AG08395 (cell line): Measurements from ENCODE around the gene CPNE4.
"Not testable (repeated sequence)": the region's sequence is repeated elsewhere in the genome, so short reads cannot be mapped to it uniquely, and the experiment has no call there.

ENCODE experiments used
- DNase-seq: peaks from one replicate; pipeline ENCODE4 v3.0.0; 2012; ENCODE audit warnings: mixed read lengths, low spot score

CPNE4 gene

GRCh38 chr3:131957980-131958379 lies 76.8 kb downstream of the CPNE4 start:
- DNase-seq = no peak

GRCh38 chr3:131957511-131957910 lies 77.3 kb downstream of the CPNE4 start:
- no peak for DNase-seq

- DNase-seq = no peak
Measured at GRCh38 chr3:131948806-131949205, 86.0 kb downstream of the CPNE4 start.

- no peak for DNase-seq
Measured at GRCh38 chr3:131944676-131945075, 90.1 kb downstream of the CPNE4 start.

GRCh38 chr3:131933665-131934064 lies 101.1 kb downstream of the CPNE4 start:
- no peak for DNase-seq

GRCh38 chr3:131928593-131928992 lies 106.2 kb downstream of the CPNE4 start:
- DNase-seq = no peak

GRCh38 chr3:131925571-131925970 lies 109.2 kb downstream of the CPNE4 start:
- no peak for DNase-seq

GRCh38 chr3:131922356-131922755 lies 112.5 kb downstream of the CPNE4 start:
- DNase-seq = peak; percentile 15

- DNase-seq = peak; percentile 17
Measured at GRCh38 chr3:131917006-131917405, 117.8 kb downstream of the CPNE4 start.

- DNase-seq = no peak
Measured at GRCh38 chr3:131914090-131914691, 120.6 kb downstream of the CPNE4 start.

- DNase-seq = no peak
Measured at GRCh38 chr3:131912255-131912654, 122.6 kb downstream of the CPNE4 start.

GRCh38 chr3:131907796-131908195 lies 127.0 kb downstream of the CPNE4 start:
- DNase-seq = no peak

- DNase-seq = peak; percentile 87
Measured at GRCh38 chr3:131903988-131904415, 130.8 kb downstream of the CPNE4 start.

GRCh38 chr3:131901686-131902085 lies 133.1 kb downstream of the CPNE4 start:
- DNase-seq = peak; percentile 6

- DNase-seq = no peak
Measured at GRCh38 chr3:131900891-131901290, 133.9 kb downstream of the CPNE4 start.

GRCh38 chr3:131899021-131899420 lies 135.8 kb downstream of the CPNE4 start:
- DNase-seq = no peak

- DNase-seq = no peak
Measured at GRCh38 chr3:131898346-131898745, 136.5 kb downstream of the CPNE4 start.

GRCh38 chr3:131896285-131896684 lies 138.5 kb downstream of the CPNE4 start:
- no peak for DNase-seq

- no peak for DNase-seq
Measured at GRCh38 chr3:131895766-131896165, 139.0 kb downstream of the CPNE4 start.

- DNase-seq = no peak
Measured at GRCh38 chr3:131892331-131892730, 142.5 kb downstream of the CPNE4 start.

- not testable (repeated sequence) for DNase-seq
Measured at GRCh38 chr3:131885871-131886270, 148.9 kb downstream of the CPNE4 start.

GRCh38 chr3:131883711-131884407 lies 151.0 kb downstream of the CPNE4 start:
- no peak for DNase-seq

- DNase-seq = no peak
Measured at GRCh38 chr3:131883086-131883485, 151.7 kb downstream of the CPNE4 start.

GRCh38 chr3:131881777-131882176 lies 153.0 kb downstream of the CPNE4 start:
- no peak for DNase-seq
